ENCODE data around the gene NALCN.

NALCN gene

DNA sequence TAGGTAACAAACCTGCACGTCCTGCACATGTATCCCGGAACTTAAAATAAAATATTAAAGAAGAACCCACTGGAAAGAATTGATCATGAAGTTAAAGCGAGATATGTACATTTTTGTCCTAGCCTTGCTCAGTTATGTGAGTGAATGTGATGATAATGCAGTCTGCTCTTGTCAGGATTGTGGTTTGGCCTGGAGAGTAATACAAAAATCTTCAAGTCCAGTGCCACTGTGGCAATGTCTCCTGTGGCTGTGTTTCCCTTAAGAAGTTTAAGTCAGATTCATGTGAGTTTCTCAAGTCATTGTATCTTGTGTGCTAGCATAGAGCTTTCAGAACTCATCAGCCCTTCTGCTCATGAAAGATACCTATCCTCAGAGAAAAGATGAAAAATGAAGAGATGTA is 18.2 kb upstream of the NALCN start:
- DNase-seq (ENCODE audit: low spot score), result no peak
- CTCF ChIA-PET, result interaction anchor here (0.7 kb wide), 1 partner anchor 861 kb away, joined by 4 read pairs; no protein-coding TSS in a partner anchor
- no peak overlapping the region for H3K27ac ChIP-seq
- no peak for TF ChIP-seq CTCF (conservative IDR thresholded peaks at IDR 0.05; ENCODE audit: low read depth)
- POLR2A ChIA-PET (ENCODE audit: low non-redundant PET), result no interaction called here

DNA sequence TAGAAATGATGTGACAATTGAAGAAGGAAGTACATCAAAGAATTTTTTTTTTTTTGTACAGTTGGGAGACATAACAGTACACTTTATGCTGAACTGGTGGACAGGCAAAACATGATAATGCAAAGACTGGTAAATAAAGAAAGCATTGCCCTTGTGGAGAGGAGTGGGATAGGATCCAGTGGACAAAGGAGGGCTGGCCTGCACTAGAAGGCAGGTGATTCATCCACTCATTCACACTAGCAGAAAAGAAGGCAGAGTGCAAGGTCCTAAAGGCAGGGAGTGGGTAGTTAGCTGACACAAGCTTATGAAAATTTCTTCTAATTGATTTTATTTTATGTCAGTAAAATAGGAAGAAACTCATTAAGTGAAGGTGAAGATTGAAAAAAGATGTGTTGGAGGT is 17.6 kb upstream of the NALCN start:
- no peak overlapping the region for H3K27ac ChIP-seq
- ChIA-PET POLR2A (ENCODE audit: low non-redundant PET) (no interaction called here), CTCF (no interaction called here)
- DNase-seq (ENCODE audit: low spot score), result no peak
- no peak for TF ChIP-seq CTCF (conservative IDR thresholded peaks at IDR 0.05; ENCODE audit: low read depth)

GRCh38 chr13:101429733-101430132 is 13.4 kb upstream of the NALCN start:
- H3K27ac ChIP-seq, result no peak overlapping the region
- no peak for DNase-seq (ENCODE audit: low spot score)
- POLR2A ChIA-PET (ENCODE audit: low non-redundant PET), result no interaction called here
- no peak for TF ChIP-seq CTCF (conservative IDR thresholded peaks at IDR 0.05; ENCODE audit: low read depth)
- CTCF ChIA-PET, result interaction anchor here (0.5 kb wide), 1 partner anchor 1684 kb away, joined by 5 read pairs; no protein-coding TSS in a partner anchor

GRCh38 chr13:101425623-101426022 is 9.3 kb upstream of the NALCN start:
- TF ChIP-seq CTCF (conservative IDR thresholded peaks at IDR 0.05; ENCODE audit: low read depth), result no peak
- CTCF ChIA-PET, result no interaction called here

DNA sequence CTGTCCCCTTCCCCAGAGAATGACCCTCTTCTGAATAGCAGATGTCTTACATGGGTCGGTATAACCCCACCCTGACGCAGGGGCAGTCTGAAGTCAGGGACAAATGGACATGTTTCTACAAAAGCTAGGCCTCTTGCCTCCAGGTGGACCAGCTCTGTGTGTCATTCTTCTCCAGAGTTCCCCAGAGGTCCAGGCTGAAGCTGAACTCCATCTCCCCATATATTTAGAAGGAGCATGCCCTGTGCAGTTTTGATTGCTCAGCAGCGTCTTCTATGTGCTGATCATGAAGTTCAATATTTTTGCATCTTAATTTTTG is 8.8 kb upstream of the NALCN start:
- no peak overlapping the region for H3K27ac ChIP-seq
- TF ChIP-seq CTCF (conservative IDR thresholded peaks at IDR 0.05; ENCODE audit: low read depth), result no peak
- no peak for DNase-seq (ENCODE audit: low spot score)
- ChIA-PET POLR2A (ENCODE audit: low non-redundant PET) (no interaction called here), CTCF (no interaction called here)

More at GRCh38 chr13:101425623-101426022, 9.3 kb upstream of the NALCN start:
- no peak for DNase-seq (ENCODE audit: low spot score)
- POLR2A ChIA-PET (ENCODE audit: low non-redundant PET), result no interaction called here
- H3K27ac ChIP-seq, result no peak overlapping the region

DNA sequence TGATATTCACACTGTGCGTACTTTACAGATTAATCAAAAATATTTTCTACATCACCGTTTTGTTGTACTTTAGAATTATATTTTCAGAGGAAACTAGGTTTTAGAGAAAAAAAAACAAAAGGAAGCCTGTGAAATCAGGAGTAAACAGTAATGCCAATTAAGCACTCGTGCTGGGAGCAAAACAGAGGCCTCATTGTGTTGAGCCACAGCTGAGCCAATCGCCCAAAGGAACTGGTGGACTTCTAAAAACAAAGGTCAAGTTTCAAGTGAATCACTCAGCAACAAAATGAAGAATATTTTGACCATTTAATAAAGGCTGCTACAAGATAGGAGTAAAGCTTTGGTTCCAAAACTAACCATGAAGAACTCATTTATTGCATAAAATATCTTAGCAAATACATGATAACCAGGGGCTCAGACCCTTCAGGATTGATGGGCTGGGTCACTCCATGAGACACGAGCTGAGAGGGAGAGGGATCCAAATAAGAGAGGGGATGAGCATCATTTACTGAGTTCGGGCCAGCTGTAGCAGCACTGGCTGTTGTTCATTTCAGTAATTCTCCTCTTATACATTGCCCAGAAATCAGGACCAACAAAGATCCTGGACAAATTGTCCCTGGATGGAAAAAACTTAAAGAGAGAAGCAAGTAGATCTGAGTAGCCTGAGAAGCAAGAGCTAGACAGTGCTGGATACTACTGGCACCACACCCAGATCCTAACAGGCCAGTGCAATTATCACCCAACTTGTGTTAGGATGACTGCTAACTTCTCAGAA is 8.3 kb upstream of the NALCN start:
- H3K27ac ChIP-seq, result no peak overlapping the region
- TF ChIP-seq CTCF (conservative IDR thresholded peaks at IDR 0.05; ENCODE audit: low read depth), result no peak
- ChIA-PET CTCF (no interaction called here), POLR2A (ENCODE audit: low non-redundant PET) (no interaction called here)
- DNase-seq (ENCODE audit: low spot score), result no peak

Data from RWPE1 (cell line).